GM18519 (cell line): ENCODE results near the gene ATP6V0A1.
"Not testable (repeated sequence)": the region's sequence is repeated elsewhere in the genome, so short reads cannot be mapped to it uniquely, and the experiment has no call there.

Source experiments
- ATAC-seq: cut with Tn5 transposase; IDR thresholded peaks from one replicate; pipeline ENCODE4 v1.9.1; 2021; ENCODE audit warnings: mild to moderate bottlenecking, moderate library complexity; ENCODE audit not compliant: unreplicated experiment, low FRiP score

Gene ATP6V0A1

DNA sequence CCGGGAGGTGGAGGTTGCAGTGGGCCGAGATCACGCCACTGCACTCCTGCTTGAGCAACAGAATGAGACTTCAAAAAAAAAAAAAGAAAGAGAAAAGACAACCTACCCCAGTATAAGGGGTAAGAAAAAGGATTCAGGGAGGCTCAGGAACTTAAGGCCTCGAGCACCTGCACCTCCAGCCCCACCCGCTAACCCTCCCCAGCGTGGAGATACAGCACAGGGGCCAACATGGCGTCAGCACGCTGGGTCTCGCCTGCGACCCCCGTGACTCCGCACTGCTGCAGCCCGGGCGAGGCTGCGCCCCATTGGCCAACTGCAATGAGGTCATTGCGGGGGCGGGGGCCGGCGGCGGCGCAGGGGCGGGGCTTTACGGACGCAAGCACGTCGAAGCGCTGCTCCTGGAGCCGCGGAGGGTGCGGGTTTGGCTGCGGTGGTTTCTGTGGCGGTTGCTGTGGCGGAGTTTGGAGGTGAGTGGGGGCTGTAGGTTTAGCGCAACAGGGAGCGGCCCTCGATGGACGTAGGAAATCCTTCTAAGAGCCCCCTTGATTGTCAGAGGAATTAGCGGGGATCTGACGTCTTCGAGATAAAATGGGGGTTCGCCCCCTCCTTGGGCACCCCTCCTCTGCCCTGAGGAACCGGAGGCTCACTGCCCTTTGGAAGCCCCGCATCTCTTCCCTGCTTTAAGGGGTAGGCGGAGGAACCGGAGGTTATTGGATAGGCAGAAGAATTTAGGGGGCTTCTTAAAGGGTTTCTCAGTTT lies at the start of gene ATP6V0A1:
Gene ATP6V0A1 (plus strand): TSS at position 382 of the 759 bp plus-strand sequence. CDS start 2,017 bp downstream, outside the sequence.
- ATAC-seq = peak; percentile 61

GRCh38 chr17:42409523-42410318 lies 49.0 kb upstream of the ATP6V0A1 start:
- no peak for ATAC-seq

- no peak for ATAC-seq
Observed at GRCh38 chr17:42410319-42410685, 48.4 kb upstream of the ATP6V0A1 start.

DNA sequence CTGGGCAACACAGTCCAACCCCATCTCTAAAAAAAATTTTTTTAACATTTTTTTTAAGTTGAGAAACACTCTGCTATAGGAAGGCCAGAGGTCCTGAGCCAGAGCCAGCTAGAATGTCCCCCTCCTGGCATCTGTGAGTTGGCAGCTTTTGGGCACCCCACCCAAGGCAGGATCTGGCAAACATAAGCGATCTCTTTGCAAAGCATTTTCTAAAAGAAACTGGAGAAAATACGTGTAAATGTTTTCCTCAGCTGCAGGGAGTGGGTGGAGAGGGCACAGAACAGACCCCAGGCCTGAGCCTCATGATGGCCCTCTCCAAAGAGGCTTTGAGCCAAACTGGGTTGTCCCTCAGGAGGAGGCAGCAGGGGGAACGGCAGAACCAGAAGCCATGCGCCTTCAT lies 47.3 kb upstream of the ATP6V0A1 start:
- ATAC-seq = no peak

GRCh38 chr17:42411905-42412679 lies 46.6 kb upstream of the ATP6V0A1 start:
- ATAC-seq = no peak

- no peak for ATAC-seq
Observed at GRCh38 chr17:42413464-42414040, 45.1 kb upstream of the ATP6V0A1 start.

DNA sequence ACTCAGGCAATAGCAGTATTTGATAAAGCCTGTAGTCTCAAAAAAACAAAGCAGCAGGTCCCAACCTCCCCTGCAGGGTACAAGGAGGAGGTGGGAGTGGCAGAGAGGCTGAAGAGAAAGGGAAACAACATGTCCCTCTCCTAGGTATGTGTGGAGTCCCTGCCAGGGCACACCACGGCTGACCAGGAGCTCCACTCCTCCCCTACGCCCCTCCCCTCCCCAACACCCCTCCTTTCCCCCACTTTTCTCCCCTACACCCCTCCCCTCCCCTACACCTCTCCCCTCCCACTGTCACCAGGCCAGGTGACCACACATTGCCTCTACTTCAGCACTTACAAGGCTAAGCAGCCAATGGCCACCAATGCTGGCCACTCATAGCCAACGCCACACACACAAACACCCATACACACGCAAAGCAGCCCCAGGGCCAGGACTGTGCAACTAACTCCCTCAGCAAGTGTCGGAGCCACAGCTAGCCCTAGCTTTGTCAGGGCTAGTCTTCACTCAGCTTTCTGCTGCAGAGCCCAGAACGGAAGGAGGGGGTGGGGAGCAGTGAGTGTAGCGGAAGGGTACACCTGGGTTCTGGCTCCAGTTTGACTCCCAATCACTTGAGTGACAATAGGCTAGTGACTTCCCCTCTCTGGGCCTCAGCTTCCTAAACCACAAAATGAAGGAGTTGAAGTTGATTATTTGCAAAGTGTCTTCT lies 43.8 kb upstream of the ATP6V0A1 start:
- ATAC-seq = no peak

GRCh38 chr17:42417981-42418380 lies 40.7 kb upstream of the ATP6V0A1 start:
- ATAC-seq = not testable (repeated sequence)

DNA sequence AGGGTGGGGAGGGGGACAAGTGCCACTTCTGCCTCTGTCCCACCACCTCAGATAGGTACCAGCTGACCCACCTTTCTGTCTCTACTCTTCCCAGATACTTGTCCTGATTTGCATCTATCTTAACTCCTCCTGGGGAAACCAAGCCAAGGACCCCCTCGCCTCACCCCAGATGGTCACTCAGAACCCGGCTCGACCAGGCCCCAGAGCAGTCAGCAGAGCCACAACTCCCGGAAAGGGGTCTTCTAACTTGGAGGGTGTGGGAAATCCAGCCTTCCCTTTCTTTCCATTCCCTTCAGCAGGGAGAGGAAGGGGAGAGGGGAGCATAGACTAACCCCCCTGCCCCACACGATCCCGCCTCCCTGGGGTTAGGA lies 37.6 kb upstream of the ATP6V0A1 start:
- no peak for ATAC-seq

- no peak for ATAC-seq
Observed at GRCh38 chr17:42421507-42422338, 37.0 kb upstream of the ATP6V0A1 start.

DNA sequence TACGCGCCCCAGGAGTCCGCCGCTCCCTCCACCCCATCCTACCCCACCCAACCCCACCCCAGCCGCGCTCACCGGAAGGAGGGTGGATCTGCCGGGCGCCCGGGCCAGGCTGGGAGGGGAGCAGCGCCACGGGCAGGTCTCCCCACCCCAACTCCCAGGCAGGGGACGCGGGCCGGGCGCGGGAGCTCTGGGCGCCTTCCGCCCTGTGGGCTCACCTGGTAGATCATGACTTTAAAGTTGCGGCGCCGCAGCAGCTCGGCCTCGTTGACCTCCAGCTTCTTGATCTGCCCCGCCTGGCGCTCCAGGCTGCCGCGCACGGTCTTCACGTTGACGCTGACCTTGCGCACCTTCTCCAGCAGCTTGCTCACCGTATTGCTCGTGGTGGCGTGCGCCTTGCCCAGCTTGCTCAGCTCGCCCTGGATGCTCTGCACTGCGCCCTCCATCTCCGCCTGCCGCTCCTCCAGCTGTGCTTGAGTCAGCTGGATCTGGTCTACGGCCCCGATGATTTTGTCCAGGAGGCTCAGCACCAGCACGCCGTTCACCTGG lies 36.2 kb upstream of the ATP6V0A1 start:
- ATAC-seq = no peak

DNA sequence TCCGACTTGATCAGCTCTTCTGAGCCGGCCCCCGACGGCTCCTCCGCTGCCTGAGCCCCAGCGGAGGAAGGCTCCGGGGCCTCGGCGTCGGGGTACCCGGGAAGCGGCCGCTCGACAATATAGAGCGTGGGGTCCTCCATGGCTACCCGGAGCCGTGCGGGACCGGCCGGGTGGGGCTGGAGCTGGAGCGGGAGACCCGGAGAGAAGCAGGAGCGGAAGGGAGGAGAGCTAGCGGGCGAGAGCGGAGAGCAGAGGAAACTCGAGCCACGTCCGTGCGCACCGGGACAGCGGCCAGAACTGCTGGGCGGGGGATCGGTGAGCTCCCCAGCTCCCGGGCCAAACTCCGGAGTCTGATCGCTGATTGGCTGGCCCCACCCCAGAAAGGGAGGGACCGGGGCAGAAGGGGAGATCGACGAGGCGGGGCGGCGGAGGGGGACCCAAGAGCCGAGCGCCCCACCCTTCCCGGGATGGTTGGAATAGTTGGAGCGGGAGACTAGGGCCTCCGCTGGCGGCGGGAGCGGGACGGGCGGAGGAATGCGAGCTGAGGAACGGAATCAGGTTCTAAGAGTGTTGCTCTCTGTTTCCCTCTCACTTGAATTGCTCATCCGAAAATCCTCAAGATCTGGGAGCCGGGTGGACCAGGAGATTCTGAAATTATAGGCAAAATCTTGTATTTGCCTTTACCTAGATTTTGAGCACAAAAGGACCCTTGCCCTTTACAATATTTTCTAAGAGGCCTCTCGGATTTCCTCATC lies 35.5 kb upstream of the ATP6V0A1 start, which contains the start of gene CAVIN1:
Gene CAVIN1 (minus strand): TSS at position 299 of the 755 bp plus-strand sequence. CDS start 159 bp downstream, at position 140.
- ATAC-seq = no peak

DNA sequence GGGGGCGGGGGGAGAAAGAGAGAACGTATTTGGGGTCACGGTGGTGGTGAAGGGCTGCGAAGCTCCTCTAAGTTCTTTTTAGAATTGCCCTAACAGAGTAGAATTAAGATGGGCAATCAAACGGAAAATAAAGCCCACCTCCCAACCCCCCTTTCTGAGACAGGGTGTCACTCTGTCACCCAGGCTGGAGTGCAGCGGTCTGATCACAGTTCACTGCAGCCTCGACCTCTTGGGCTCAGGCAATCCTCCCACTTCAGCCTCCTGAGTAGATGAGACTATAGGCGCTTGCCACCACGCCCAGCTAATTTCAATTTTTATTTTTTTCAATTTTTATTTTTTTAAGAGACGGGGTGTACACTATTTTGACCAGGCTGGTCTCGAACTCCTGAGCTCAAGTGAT lies 34.9 kb upstream of the ATP6V0A1 start:
- no peak for ATAC-seq

DNA sequence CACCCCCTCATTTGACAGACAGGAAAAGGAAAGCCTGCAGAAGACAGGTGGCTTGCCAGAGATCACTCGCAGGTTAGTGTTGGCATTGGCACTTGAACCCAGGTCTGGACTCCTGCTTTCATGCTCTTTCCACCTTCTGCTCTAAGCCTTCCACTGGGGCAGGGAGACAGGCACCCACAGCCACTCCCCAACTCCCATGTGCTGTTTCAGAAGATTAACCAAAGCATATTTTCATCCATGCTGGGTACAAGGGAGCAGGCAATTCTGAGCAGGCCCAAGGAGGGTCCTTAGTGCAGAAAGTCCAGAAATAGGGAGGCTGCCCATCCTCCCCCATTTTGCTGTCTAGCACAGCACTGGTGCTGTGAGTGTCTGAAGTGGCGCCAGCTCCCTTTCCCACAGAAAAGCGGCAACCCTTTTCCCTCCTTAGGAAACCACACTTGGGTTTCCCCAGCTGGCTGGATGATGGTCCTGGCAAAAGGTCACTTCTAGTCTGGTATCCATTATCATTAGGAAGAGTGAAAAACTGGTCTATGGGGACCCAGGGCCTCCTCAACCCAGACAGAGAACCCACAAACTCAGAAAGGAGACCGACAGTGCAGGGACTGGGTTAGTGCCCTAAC lies 33.6 kb upstream of the ATP6V0A1 start:
- no peak for ATAC-seq

GRCh38 chr17:42428141-42428944 lies 30.3 kb upstream of the ATP6V0A1 start:
- no peak for ATAC-seq

- ATAC-seq = no peak
Observed at GRCh38 chr17:42429726-42430447, 28.8 kb upstream of the ATP6V0A1 start.
